Upper lobe of right lung (tissue), 1 donor: ENCODE data around the gene FRMD4A. TPM values are rescaled to one million over a fixed set of nuclear protein-coding genes. Genes with fewer than 3 reads are reported as not detected.

ENCODE experiments used
- ATAC-seq: fragments of 200-7000 bp; cut with Tn5 transposase; one replicate; pipeline ENCODE4 v1.9.1; 2020; ENCODE audit warnings: mild to moderate bottlenecking, moderate library complexity
- DNase-seq: peaks from one replicate; pipeline ENCODE4 v3.0.0-alpha.2; 2020
- H3K27ac ChIP-seq: fragments of 200-600 bp; one replicate; pipeline ENCODE4 v1.8.0; 2022
- H3K27me3 ChIP-seq: fragments of 200-600 bp; one replicate; pipeline ENCODE4 v1.8.0; 2022; ENCODE audit warnings: mild to moderate bottlenecking
- H3K36me3 ChIP-seq: fragments of 200-600 bp; one replicate; pipeline ENCODE4 v1.8.0; 2022
- H3K4me1 ChIP-seq: fragments of 200-600 bp; one replicate; pipeline ENCODE4 v1.8.0; 2022
- H3K4me3 ChIP-seq: fragments of 200-600 bp; one replicate; pipeline ENCODE4 v1.8.0; 2022; ENCODE audit warnings: mild to moderate bottlenecking
- H3K9me3 ChIP-seq: fragments of 200-600 bp; one replicate; pipeline ENCODE4 v1.8.0; 2022
- CTCF ChIP-seq: fragments of 200-600 bp; IDR thresholded peaks from one replicate; pipeline ENCODE4 v1.8.0; 2022; ENCODE audit warnings: antibody characterized with exemption
- intact Hi-C: fragments of 100-400 bp; cut with DNase I; formaldehyde crosslinking; loops from one replicate; pipeline ENCODE4 v1.11.0; 2022
- total RNA-seq: library from RNA; stranded (reverse); fragmentation: NEBNext Ultra II Directional; extraction: Animal tissue kit (Norgen Biotek cat#: 25700); gene quantifications from one replicate; pipeline ENCODE4 v1.2.1, GENCODE V29; 2021
- donor health status: DM: no; HTN: yes; CAD: no; lungs with severe emphysema.

Gene FRMD4A
- total RNA-seq, 1 donor from 2014 or later: 38.3 TPM

GRCh38 chr10:14355750-14356149 lies 25.0 kb upstream of the FRMD4A start:
- Histone ChIP-seq H3K9me3 (no peaks in the 10 kb centered on the region), H3K27ac (no peak overlapping the region), H3K4me3 (no peak overlapping the region), H3K36me3 (no peaks in the 10 kb centered on the region), H3K4me1 (no peaks in the 10 kb centered on the region), H3K27me3 (no peaks in the 10 kb centered on the region)
- ATAC-seq (no peak), DNase-seq (no peak)
- no peak for TF ChIP-seq CTCF
- intact Hi-C loops: no loop called here

- H3K9me3 ChIP-seq: no peaks in the 10 kb centered on the region
- intact Hi-C loops: no loop called here
- no peak for TF ChIP-seq CTCF
- no peak for ATAC-seq
- H3K27ac ChIP-seq: no peak overlapping the region
- no peak for DNase-seq
- no peaks in the 10 kb centered on the region for H3K4me1 ChIP-seq
- no peaks in the 10 kb centered on the region for H3K27me3 ChIP-seq
- H3K4me3 ChIP-seq: no peak overlapping the region
- H3K36me3 ChIP-seq: no peaks in the 10 kb centered on the region
Observed at GRCh38 chr10:14353291-14353913, 22.7 kb upstream of the FRMD4A start.

- no peaks in the 10 kb centered on the region for H3K36me3 ChIP-seq
- no peak overlapping the region for H3K4me3 ChIP-seq
- no peak for ATAC-seq
- intact Hi-C loops: no loop called here
- H3K4me1 ChIP-seq: no peaks in the 10 kb centered on the region
- DNase-seq: no peak
- H3K27ac ChIP-seq: no peak overlapping the region
- no peak for TF ChIP-seq CTCF
- no peaks in the 10 kb centered on the region for H3K27me3 ChIP-seq
- H3K9me3 ChIP-seq: no peaks in the 10 kb centered on the region
Observed at GRCh38 chr10:14350006-14350405, 19.3 kb upstream of the FRMD4A start.

- DNase-seq (no peak), ATAC-seq (no peak)
- TF ChIP-seq CTCF: no peak
- no peaks in the 10 kb centered on the region for H3K36me3 ChIP-seq
- H3K4me1 ChIP-seq: no peaks in the 10 kb centered on the region
- intact Hi-C loops: no loop called here
- no peaks in the 10 kb centered on the region for H3K9me3 ChIP-seq
- H3K27me3 ChIP-seq: no peaks in the 10 kb centered on the region
- H3K4me3 ChIP-seq: no peak overlapping the region
- no peak overlapping the region for H3K27ac ChIP-seq
Observed at GRCh38 chr10:14349081-14349480, 18.4 kb upstream of the FRMD4A start.

GRCh38 chr10:14345262-14345661 lies 14.5 kb upstream of the FRMD4A start:
- DNase-seq: no peak
- Histone ChIP-seq H3K27me3 (no peaks in the 10 kb centered on the region), H3K27ac (no peak overlapping the region), H3K9me3 (no peaks in the 10 kb centered on the region), H3K36me3 (no peaks in the 10 kb centered on the region), H3K4me1 (no peaks in the 10 kb centered on the region), H3K4me3 (no peak overlapping the region)
- no peak for TF ChIP-seq CTCF
- ATAC-seq: no peak
- intact Hi-C loops: no loop called here
